K562 (cell line): ENCODE data around the gene TAOK2. TPM values are rescaled to one million over a fixed set of nuclear protein-coding genes. Genes with fewer than 3 reads are reported as not detected.

Experiments used
- CBFB ChIP-seq: sonication (generic); formaldehyde crosslinking; IDR thresholded peaks from 2 replicates; pipeline ENCODE4 v1.4.0; 2020; ENCODE audit warnings: mild to moderate bottlenecking, missing genetic modification reagents
- CHAMP1 ChIP-seq: fragments of 450-650 bp; IDR thresholded peaks from 2 replicates; pipeline ENCODE4 v1.6.1; 2016; ENCODE audit warnings: mild to moderate bottlenecking
- ETV5 ChIP-seq: sonication (generic); formaldehyde crosslinking; IDR thresholded peaks from 2 replicates; pipeline ENCODE4 v1.4.0; 2020; ENCODE audit warnings: low read depth, mild to moderate bottlenecking, missing genetic modification reagents
- FIP1L1 ChIP-seq: fragments of 200-400 bp; formaldehyde crosslinking; IDR thresholded peaks from 2 replicates; pipeline ENCODE4 v1.6.1; 2018; ENCODE audit warnings: mild to moderate bottlenecking, low read depth, low read length; ENCODE audit not compliant: poor library complexity, severe bottlenecking
- KDM5B ChIP-seq: fragments of 200-600 bp; sonication (generic); IDR thresholded peaks from 2 replicates; pipeline ENCODE4 v1.6.1; 2012; ENCODE audit warnings: low read depth, mild to moderate bottlenecking, moderate library complexity, low read length, control low read depth, inconsistent platforms; ENCODE audit not compliant: insufficient replicate concordance
- RBM15 ChIP-seq: fragments of 200-400 bp; formaldehyde crosslinking; IDR thresholded peaks from 2 replicates; pipeline ENCODE4 v1.6.1; 2018; ENCODE audit warnings: mild to moderate bottlenecking, low read length, moderate library complexity; ENCODE audit not compliant: insufficient read depth
- SIN3A ChIP-seq, 2 experiments: fragments of 150-350 bp in 1 of 2; IDR thresholded peaks; 2 replicates each; pipeline ENCODE4 v1.6.1; 2011 to 2016; ENCODE audit warnings: borderline replicate concordance in 2 of 2, low read depth in 2 of 2, low read length in 2 of 2, mild to moderate bottlenecking in 2 of 2, moderate library complexity in 2 of 2; ENCODE audit not compliant: control insufficient read depth in 1 of 2
- TAF7 ChIP-seq: fragments of 450-650 bp; IDR thresholded peaks from 2 replicates; pipeline ENCODE4 v1.6.1; 2016; ENCODE audit warnings: missing genetic modification characterization, missing compliant biosample characterization
- TARDBP ChIP-seq: fragments of 450-650 bp; IDR thresholded peaks from 2 replicates; pipeline ENCODE4 v1.6.1; 2016
- polyA plus RNA-seq, 8 experiments: library from polyadenylated mRNA; depleted of rRNA in 4 of 8; stranded (reverse) in 5 of 8; unstranded in 3 of 8; fragments of >200 nt; fragmentation: Nextera tagmentation in 2 of 8; fragmentation: Illumina TruSeq in 1 of 8; extraction: Ambion mirVana in 2 of 8; extraction: Trizol in 1 of 8; gene quantifications; 2 replicates each; pipeline versions ENCODE4 v1.2.1 to v1.2.3, GENCODE V29; 2011 to 2014; ENCODE audit warnings: inconsistent platforms in 1 of 8, missing spikeins in 1 of 8
- total RNA-seq, 7 experiments: library from RNA; depleted of rRNA in 6 of 7; stranded (reverse); fragments of >200 nt in 6 of 7; fragmentation: Illumina TruSeq in 2 of 7; extraction: Trizol in 2 of 7; gene quantifications; 2 replicates each; pipeline versions ENCODE4 v1.2.1 to v1.2.3, GENCODE V29; 2011 to 2021; ENCODE audit warnings: low replicate concordance in 1 of 7
- TF ChIP-seq, protein P1 (sequence below): fragments of 200-800 bp; sonication (Bioruptor generic); IDR thresholded peaks from 2 replicates; pipeline ENCODE4 v1.6.1; 2017; ENCODE audit warnings: missing genetic modification characterization, missing compliant biosample characterization
- TF ChIP-seq, protein P2 (sequence below), 2 experiments: fragments of 450-650 bp; IDR thresholded peaks; 2 replicates each; pipeline ENCODE4 v1.6.1; 2016
- TF ChIP-seq, protein P3 (sequence below): fragments of 250-450 bp; sonication (Bioruptor Pico); IDR thresholded peaks from 2 replicates; pipeline ENCODE4 v1.5.0; 2022; ENCODE audit warnings: mild to moderate bottlenecking
- TF ChIP-seq, protein P4 (sequence below): sonication (generic); formaldehyde crosslinking; IDR thresholded peaks from 2 replicates; pipeline ENCODE4 v1.8.0; 2022; ENCODE audit warnings: missing genetic modification reagents, mild to moderate bottlenecking, moderate library complexity, borderline replicate concordance
- TF ChIP-seq, protein P5 (sequence below), 2 experiments: IDR thresholded peaks; 2 replicates each; pipeline ENCODE4 v1.6.1; 2011; ENCODE audit warnings: borderline replicate concordance in 1 of 2, control low read depth in 1 of 2, low read depth in 1 of 2, low read length in 1 of 2, mild to moderate bottlenecking in 1 of 2, mixed read lengths in 1 of 2, moderate library complexity in 1 of 2; ENCODE audit not compliant: insufficient read depth in 1 of 2, insufficient read length in 1 of 2, poor library complexity in 1 of 2, severe bottlenecking in 1 of 2; ENCODE audit errors: extremely low read depth in 1 of 2

TAOK2 gene
- total and polyA plus RNA-seq, 9 of the 15 experiments (the other 6 are each of a cell fraction or from before 2014, with no cell fraction given) = 0.10 to 41.8 (median 13.7) TPM

DNA sequence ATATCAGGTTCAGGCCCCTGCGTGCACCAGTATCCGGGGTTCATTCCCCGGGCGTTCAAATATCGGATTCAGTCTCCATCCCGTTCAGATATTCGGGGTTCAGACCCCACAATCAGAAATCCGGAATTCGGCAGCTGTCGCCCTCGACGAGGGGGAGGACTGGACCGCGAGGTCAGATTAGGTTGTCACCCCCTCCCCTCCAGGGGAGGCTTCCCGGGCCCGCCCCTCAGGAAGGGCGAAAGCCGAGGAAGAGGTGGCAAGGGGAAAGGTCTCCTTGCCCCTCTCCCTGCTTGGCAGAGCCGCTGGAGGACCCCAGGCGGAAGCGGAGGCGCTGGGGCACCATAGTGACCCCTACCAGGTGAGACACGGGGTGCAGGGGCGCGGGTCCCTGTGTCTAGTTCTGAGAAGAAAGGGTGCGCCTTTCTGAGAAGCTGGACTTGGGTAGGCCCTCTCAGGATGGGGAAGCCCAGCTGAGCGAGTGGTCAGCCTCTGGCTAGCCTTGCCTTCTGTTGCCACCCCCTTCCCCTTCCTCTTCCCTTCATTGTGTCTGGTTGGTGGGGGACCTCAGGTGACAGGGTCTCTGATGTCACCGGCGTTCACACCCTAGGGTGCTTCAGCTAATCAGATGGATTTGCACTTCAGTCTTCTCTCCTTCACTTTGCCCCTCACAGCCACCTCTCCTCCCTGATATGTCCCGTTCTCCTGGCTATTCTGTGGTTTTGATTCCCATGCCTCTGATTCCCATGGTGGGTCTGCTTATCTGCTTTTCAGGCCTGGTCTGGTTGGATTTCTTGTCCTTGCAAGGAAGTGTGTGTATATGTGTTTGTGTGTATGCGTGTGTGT is 844 bp downstream of the TAOK2 start (continued):
- no peak for TF ChIP-seq FIP1L1
- no peak for TF ChIP-seq TARDBP
- TF ChIP-seq RBM15 = no peak
- TF ChIP-seq CHAMP1 = no peak
- 0 out of 4 replicates have a peak, but pooled peaks of 1 of the 2 experiments have one; percentile 30 for TF ChIP-seq SIN3A (IDR thresholded peaks at IDR 0.05; ENCODE audit: borderline replicate concordance in 2 of 2, control insufficient read depth in 1 of 2, low read depth in 2 of 2, low read length in 2 of 2)
- TF ChIP-seq, protein P1, sequence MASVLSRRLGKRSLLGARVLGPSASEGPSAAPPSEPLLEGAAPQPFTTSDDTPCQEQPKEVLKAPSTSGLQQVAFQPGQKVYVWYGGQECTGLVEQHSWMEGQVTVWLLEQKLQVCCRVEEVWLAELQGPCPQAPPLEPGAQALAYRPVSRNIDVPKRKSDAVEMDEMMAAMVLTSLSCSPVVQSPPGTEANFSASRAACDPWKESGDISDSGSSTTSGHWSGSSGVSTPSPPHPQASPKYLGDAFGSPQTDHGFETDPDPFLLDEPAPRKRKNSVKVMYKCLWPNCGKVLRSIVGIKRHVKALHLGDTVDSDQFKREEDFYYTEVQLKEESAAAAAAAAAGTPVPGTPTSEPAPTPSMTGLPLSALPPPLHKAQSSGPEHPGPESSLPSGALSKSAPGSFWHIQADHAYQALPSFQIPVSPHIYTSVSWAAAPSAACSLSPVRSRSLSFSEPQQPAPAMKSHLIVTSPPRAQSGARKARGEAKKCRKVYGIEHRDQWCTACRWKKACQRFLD (CRISPR knock-in tag) = 0 out of 2 replicates have a peak, but pooled peaks have one; percentile 6
- no peak for TF ChIP-seq TAF7 (tag)
- TF ChIP-seq, protein P2, sequence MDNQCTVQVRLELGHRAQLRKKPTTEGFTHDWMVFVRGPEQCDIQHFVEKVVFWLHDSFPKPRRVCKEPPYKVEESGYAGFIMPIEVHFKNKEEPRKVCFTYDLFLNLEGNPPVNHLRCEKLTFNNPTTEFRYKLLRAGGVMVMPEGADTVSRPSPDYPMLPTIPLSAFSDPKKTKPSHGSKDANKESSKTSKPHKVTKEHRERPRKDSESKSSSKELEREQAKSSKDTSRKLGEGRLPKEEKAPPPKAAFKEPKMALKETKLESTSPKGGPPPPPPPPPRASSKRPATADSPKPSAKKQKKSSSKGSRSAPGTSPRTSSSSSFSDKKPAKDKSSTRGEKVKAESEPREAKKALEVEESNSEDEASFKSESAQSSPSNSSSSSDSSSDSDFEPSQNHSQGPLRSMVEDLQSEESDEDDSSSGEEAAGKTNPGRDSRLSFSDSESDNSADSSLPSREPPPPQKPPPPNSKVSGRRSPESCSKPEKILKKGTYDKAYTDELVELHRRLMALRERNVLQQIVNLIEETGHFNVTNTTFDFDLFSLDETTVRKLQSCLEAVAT (IDR thresholded peaks at IDR 0.05) = 0 out of 4 replicates have a peak, but pooled peaks of 1 of the 2 experiments have one; percentile 42
- TF ChIP-seq KDM5B = no peak
- TF ChIP-seq, protein P3, sequence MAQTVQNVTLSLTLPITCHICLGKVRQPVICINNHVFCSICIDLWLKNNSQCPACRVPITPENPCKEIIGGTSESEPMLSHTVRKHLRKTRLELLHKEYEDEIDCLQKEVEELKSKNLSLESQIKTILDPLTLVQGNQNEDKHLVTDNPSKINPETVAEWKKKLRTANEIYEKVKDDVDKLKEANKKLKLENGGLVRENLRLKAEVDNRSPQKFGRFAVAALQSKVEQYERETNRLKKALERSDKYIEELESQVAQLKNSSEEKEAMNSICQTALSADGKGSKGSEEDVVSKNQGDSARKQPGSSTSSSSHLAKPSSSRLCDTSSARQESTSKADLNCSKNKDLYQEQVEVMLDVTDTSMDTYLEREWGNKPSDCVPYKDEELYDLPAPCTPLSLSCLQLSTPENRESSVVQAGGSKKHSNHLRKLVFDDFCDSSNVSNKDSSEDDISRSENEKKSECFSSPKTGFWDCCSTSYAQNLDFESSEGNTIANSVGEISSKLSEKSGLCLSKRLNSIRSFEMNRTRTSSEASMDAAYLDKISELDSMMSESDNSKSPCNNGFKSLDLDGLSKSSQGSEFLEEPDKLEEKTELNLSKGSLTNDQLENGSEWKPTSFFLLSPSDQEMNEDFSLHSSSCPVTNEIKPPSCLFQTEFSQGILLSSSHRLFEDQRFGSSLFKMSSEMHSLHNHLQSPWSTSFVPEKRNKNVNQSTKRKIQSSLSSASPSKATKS = no peak
- TF ChIP-seq, protein P4, sequence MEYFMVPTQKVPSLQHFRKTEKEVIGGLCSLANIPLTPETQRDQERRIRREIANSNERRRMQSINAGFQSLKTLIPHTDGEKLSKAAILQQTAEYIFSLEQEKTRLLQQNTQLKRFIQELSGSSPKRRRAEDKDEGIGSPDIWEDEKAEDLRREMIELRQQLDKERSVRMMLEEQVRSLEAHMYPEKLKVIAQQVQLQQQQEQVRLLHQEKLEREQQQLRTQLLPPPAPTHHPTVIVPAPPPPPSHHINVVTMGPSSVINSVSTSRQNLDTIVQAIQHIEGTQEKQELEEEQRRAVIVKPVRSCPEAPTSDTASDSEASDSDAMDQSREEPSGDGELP = peak; percentile 72; the same call in 1 of the 2 replicates
- TF ChIP-seq, protein P5, sequence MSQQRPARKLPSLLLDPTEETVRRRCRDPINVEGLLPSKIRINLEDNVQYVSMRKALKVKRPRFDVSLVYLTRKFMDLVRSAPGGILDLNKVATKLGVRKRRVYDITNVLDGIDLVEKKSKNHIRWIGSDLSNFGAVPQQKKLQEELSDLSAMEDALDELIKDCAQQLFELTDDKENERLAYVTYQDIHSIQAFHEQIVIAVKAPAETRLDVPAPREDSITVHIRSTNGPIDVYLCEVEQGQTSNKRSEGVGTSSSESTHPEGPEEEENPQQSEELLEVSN (IDR thresholded peaks at IDR 0.05; ENCODE audit: borderline replicate concordance in 1 of 2, extremely low read depth in 1 of 2, insufficient read depth in 1 of 2, insufficient read length in 1 of 2, low read depth in 1 of 2, low read length in 1 of 2, poor library complexity in 1 of 2, severe bottlenecking in 1 of 2) = peak in 1 of 2 experiments; percentile 12
- TF ChIP-seq ETV5 (CRISPR knock-in tag) = 0 out of 2 replicates have a peak, but pooled peaks have one; percentile 24
- no peak for TF ChIP-seq CBFB (CRISPR knock-in tag)
